GM03348 (cell line): ENCODE data around the gene SIPA1L3.
A peak's percentile ranks its signal among the peaks of the same experiment; 100 is the strongest.

ENCODE experiments used
- DNase-seq: peaks from one replicate; pipeline ENCODE4 v3.0.0; 2012; ENCODE audit warnings: low spot score

The SIPA1L3 gene

DNA sequence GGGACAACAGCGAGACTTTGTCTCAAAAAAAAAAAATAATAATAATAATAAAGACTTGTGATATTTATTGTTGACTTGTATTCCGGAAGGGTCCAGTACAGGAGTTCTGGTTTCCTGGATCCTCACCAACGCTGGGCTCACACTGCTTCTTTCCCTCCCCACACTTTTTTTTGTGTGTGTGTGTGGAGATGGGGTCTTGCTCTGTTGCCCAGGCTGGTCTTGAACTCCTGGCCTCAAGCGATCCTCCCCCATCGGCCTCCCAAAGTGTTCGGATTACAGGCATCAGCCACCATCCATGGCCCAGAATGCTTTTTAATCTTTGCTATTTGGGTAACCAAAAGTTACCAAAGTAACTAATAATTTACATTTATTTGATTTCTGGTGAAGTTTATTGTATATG is 39.1 kb downstream of the SIPA1L3 start:
- DNase-seq, result no peak

DNA sequence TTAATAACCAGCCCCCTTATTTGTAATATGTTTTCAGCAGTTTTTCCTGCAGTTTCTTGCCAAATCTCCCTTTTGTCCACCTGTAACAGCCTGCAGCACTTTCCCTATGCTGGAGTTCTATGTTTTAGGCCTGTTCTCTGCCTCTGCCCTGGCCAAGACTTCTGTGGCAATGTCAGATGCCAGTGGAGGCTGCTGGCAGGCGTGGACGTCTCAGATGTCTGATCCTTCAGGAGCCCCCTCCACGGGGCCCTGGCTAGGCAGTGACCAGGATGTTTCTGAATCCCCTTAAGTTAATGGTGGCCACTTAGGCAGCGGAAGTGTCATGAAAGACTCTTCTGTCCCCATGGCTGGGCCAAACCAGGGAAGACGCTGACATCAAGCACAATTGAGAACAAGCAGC is 40.8 kb downstream of the SIPA1L3 start:
- DNase-seq, result no peak

DNA sequence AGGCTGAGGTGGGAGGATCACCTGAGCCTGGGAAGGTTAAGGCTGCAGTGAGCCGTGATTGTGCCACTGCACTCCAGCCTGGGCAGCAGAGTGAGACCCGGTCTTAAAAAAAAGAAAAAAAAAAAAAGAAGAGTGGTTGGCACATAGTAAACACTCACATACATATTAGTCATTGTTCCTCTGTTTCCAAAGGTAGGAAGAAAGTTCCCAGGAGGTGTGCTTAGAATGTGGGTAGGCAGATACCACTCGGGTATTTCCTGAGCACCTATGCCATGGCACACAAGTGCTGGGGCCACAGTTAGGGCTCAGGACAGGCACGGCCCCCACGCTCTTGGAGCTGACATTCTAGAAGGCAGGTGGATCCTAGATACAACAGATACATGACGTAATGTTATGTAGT is 41.4 kb downstream of the SIPA1L3 start:
- DNase-seq, result no peak

DNA sequence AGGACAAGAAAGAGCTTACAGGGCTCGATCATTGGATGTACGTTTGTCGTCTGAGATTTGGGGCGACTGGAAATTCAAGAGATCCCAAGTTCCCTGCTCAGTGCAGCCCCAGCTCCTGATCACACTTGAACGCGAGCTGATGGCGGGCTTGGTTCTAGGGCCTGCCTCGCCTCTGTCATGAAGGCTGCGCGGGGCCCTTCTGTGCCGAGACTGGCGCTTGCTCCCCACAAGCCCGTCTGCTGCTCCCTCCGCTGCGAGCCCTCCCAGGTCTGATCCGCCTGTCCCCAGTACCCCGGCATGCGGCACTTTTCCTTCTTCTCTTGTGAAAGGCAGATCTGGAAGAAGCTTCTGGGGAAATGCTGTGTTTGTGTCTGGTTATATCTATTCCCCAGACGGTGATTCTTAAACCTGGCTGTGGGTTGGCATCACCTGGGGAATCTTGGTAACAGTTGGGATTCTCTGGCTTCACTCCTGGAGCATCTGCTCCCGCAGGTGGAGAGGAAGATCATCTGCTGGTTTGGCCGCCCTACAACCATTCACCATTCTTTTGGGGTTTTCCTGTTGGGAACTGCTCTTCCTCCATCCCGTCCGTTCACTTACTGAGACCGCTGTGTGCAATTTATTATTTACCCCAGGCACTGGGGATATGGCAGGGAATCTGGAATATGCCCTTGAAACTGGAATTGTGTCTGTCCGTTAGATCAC is 43.6 kb downstream of the SIPA1L3 start:
- no peak for DNase-seq

DNA sequence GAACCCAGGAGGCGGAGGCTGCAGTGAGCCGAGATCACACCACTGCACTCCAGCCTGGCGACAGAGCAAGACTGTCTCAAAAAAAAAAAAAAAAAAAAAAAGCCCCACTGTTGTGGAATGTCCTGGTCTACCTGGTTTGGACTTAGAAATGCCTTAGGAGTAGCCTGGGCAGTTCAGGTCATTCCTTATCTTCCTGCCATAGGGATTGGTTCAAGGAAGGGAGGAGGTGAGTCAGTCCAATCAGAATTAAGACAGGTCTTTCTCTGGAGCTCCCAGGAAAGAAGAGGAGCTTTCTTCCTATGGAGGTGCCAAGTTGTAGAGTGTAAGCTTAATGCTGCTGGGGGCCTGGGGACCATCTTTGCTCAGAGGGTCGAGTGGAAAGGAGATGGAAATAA is 44.8 kb downstream of the SIPA1L3 start:
- DNase-seq, result no peak

DNA sequence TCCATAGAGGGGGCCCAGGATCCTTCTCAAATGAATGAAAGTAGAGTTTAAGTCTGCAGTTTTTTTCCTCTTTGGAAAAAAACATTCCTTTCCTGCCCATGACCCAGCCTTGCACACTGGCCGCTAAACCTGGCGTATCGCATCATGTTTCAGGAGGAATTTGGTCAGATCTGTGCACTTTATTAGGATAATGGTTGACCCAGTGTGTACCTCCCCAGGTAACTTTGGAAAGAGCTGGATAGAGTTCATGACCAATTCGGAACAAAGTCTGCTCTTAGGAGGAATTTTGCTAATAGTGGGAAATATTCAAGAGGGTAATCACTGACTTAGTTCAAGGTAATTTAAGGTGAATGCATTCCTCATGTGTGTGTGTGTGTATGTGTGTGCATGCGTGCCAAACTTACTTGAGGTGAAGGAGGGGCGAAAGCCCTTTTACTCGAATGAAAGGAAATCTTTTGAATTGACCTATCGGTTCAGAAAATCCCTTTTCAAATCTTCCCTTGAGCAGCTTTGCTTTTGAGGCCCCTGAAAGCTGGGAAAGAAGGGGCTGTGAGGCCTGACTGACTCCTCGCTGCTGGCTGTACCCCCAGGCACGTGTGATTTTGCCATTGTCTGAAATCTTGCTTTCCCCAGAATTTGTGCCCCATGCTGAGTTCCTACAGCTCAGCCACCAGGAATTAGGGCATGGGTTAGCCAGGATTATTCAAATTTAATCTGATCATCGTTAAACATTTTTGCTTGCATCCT is 46.3 kb downstream of the SIPA1L3 start:
- no peak for DNase-seq

DNA sequence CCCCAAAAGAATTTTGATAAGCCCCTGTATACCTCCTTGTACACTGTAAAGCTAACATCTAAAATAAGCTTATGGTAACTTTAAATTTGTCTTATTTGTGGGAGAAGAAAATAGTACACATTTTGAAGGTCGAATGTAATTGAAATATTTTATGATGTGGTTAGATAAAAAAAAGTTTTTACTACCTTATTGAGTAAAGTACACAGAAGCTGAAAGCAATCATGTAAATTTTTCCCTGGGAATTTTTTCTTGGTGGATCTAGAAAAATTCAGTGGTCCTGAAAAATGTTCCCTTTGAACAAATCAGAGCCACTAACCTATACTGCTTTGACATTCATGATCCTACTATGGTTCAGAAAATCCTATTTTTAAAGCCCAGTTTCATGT is 46.9 kb downstream of the SIPA1L3 start:
- no peak for DNase-seq

DNA sequence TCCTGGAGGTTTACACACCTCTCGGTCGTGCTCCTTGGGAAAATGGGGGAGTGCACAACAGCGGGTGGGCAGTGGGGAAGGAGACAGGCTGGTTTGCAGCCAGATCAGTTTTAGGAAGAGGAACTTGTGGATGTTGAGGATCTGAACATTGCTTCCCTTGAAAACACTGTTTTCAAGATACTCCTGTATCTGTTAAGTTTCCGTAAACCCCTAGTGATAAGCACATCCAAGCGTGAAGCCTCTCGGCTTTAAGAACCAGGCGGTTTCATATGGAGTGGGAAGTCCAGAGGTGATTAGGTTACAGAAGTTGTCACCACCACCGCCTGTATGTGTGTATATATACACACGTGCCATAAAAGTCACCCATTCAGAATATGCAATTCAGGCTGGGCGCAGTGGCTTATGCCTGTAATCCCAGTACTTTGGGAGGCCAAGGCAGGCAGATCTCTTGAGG is 47.4 kb downstream of the SIPA1L3 start:
- no peak for DNase-seq

DNA sequence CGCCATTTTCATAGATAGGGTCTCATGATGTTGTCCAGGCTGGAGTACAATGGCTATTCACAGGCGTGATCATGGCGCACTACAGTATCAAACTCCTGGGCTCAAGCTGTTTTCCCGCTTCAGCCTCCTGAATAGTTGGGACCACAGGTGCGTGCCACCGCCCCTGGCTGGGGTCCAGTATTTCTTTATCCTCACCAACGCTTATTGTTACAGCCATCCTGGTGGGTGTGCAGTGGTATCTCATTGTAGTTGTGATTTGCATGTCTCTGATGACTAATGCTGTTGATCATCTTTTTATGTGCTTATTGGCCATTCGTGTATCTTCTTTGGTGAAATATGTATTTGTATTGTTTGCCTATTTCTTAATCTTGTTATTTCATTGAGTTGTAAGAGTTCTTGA is 49.0 kb downstream of the SIPA1L3 start:
- no peak for DNase-seq

DNA sequence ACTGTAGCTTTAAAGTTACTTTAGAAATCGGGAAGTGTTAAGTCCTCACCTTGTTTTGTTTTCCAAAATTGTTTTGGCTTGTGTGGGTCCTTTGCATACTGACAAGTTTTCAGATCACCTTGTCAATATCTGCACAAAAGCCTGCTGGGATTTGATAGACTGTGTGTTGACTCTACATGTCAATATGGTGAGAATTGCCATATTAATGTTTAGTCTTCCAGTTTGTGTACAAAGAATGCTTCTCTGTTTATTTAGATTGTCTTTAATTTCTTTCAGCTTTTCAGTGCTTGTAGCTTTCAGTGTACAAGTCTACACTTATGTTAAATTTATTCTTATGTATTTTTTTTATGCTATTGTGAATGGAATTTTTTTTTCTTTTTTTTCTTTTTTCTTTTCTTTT is 50.2 kb downstream of the SIPA1L3 start:
- DNase-seq, result no peak

DNA sequence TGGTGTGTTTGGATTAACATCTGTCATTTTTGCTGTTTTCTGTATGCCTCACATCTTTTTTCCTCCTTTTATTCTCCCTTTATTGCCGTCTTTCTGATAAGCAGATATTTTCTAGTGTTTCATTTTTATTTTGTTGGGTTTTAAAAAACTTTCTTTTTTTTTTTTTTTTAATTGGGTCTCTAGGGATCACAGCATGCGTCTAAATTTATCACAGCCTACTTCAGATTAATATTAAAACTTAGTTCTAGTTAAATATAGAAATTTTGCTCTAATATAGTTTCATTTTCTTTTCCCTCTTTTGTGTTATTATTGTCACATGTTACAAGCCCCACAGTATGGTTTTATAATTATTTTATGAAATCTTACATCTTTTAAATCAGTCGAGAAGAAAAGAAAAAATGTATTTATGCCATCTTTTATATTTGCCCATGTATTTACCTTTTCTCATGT is 52.7 kb downstream of the SIPA1L3 start:
- no peak for DNase-seq

DNA sequence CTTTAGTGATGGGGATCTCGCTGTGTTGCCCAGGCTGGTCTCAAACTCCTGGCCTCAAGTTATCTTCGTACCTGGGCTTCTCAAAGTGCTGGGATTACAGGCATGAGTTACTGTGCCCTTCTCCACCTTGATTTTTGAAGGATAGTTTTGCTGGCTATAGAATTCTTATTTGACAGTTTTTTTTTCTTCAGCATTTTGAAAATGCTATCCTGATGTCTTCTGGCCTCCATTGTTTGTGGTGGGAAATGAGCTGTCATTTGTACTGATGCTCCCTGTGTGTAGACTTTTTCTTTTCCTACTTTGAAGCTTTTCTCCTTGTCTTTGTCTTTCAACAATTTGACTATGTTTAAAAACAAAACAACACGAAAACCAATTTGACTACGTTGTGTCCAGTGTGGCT is 54.2 kb downstream of the SIPA1L3 start:
- no peak for DNase-seq

DNA sequence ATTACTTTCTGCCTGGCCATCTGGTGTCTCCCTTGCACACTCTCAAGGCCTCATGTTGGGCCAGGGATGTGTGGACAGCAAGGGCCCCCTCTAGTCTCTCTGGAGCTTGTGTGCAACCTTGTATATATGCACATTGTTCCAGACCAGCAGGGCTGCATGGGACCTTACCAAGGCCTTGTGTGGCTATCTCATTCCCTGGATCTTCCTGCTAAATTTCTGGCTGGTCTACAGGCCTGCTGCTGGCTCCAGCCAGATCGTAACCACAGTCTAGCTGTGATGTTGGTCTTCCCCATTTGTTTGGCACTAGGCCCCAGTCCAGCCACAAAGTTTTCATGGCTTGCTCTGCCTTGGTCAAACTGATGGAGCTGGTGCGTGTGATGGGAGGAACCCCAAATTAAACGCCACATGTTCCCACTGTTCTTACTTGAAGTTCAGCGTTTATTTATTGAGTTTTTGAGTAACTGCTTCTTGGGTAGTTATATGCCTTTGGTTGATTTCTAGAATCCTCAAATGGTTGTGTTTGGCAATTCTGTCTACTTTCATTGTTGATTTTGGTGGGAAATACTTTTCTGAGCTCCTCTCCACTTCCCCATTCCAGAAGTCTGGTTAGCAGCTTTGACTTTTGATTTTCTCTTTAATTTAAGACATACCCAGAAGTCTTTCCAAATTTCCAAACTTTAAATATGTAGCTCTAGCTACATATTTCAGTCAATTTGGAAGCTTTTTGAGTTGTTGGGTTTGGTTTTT is 56.4 kb downstream of the SIPA1L3 start:
- DNase-seq, result peak; percentile 60

DNA sequence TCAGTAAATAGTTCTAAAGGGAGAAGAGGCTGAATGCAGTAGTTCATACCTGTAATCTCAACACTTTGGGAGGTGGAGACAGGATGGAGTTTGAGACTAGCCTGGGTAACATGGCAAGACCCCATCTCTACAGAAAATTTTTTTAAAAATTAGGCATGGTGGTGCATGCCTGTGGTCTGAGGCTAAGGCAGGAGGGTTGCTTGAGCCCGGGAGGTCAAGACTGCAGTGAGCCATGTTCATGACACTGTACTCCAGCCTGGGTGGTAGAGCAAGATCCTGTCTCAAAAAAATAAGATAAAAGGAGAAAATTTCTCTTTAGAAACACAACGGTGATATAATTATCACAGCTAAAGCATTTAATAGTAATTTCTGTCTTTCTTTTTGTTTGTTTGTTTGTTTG is 57.1 kb downstream of the SIPA1L3 start:
- no peak for DNase-seq

DNA sequence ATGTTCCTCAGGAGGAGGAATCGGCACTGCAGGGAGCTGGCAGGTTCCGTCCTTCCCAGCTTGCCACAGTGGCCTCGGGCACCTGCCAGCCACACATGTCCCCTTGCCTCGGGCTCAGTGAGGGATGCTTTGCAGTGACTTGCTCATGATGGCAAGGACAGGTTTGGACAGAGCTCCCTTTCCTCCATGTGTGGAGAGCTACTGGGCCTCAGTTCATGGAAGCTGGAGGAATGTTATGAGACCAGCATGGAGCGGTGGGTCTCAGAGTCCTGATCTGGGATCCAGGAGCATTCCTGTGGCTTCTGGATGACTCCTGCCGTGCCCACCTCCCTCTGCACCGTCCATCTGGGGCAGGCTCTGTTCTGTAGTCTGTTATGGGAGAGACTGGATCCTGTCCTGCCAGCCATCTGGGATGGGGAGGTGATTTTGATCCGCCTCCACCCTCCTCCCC is 59.2 kb downstream of the SIPA1L3 start:
- DNase-seq, result no peak

DNA sequence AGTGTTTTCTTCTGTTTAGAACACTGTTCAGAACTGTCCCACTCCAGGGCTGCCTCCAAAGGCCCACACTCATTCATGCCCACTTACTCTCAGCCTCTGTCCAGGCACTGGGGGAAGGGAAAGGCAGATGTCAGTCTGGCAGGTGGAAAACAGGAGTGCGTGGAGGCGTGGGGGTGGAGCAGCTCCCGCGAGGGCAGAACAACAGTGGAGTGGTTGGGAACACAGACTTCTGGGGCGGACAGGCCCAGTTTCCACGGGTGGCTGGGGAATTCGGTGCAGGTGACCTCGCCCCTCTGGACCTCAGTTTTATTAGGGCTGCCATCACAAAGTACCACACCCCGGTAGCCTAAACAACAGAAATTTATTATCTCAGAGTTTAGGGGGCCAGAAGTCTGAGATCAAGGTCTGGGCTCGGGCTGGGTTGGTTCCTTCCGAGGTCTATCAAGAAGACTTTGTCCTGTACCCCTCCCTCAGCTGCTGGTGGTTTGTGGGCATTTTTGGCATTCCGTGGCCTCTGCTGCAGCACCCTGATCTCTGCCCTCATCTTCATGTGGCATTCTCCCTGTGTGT is 59.7 kb downstream of the SIPA1L3 start:
- no peak for DNase-seq

DNA sequence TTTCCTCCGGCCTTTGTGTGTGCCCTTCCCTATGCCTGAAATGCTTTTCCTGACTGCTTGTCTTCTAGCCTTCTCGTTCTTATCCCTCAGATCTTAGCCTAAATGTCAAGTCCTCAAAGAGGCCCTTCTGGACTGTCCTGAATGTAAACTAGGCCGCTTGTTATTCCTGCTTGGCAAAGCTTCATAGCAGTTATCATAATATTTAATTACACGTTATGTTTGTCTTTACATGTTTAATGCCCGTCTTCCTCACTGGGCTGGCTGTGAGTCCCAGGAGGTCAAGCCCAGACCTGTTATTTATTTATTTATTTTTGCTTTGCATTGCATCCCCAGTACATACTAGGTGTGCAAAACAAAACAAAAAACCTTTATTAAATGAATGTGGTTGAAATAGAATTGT is 62.7 kb downstream of the SIPA1L3 start:
- no peak for DNase-seq

DNA sequence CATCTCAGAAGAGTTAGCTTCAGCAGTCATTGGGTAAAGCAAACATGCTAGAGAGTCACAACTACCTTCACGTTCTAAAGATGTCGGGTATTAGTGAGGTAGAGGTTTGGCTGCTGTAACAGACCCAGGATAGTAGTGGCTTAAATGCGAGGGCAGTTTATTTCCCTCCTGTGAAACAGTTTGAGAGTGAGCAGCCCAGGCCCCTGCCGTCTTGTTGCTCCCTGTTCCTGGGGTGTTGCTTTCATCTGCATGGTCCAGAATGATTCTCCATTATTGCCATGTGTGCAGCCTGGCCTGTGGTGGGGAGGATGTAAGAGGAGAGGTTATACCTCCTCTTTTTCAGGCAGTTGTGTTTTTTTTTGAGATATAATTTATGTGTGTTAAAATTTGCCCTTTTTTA is 63.7 kb downstream of the SIPA1L3 start:
- no peak for DNase-seq

DNA sequence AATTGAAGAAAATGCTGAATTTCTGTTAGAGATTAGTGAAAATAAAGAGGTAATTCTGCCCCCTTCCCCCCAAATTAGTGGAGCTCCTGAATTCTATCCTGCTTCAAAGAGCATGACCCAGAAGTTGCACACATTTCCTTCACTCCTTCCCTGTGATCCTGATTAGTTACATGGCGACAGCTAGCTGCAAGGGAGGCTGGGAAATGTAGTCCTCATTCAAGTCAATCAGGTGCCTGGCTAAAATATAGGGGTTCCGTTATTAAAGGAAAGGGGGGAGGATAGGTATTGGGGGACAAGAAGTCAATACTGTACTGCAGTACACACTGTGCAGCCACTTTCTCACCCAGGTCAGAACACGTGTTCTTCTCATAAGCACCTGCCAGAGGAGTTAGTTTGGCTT is 65.8 kb downstream of the SIPA1L3 start:
- DNase-seq, result no peak

DNA sequence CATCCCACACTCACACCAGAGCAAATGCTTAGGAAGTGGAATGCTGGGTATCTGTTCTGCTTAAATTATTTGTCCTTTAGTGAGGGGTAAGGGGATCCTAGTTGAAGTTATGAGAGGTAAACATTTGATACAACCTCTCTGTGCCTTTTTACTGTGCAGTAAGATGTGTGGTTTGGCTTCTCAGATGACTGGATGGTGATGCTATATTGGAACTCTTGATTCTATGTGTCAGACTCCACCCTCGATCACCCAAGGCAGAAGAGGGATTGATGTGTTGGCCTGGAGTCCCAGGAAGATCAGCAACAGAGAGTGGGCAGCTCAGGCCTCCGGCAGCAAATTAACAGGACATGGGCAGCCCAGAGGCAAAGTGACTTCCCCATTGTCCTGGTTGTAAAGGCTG is 66.7 kb downstream of the SIPA1L3 start:
- DNase-seq, result no peak

DNA sequence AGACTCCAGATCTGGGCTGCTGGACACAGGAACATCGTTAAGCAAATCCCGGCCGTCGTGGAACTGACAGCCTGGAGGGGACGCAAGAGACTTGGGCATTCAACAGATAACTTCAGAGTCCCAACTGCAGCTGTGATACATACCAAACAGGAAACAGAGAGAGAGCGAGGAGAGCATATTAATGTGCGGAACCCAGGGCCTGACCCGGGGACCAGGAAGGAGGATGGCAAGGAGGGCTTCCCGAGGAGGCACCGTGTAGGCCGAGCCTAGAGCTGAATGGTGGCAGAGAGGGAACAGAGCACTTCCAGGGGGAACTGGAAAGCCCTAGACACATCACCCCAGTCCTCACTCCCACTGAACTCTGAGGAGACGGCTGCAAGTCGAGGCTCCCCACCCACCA is 68.1 kb downstream of the SIPA1L3 start:
- no peak for DNase-seq
